GM19455 (cell line): ENCODE results near the gene ZFPM1.

Experiments
- ATAC-seq: cut with Tn5 transposase; IDR thresholded peaks from one replicate; pipeline ENCODE4 v1.9.1; 2021; ENCODE audit not compliant: unreplicated experiment

The ZFPM1 gene

DNA sequence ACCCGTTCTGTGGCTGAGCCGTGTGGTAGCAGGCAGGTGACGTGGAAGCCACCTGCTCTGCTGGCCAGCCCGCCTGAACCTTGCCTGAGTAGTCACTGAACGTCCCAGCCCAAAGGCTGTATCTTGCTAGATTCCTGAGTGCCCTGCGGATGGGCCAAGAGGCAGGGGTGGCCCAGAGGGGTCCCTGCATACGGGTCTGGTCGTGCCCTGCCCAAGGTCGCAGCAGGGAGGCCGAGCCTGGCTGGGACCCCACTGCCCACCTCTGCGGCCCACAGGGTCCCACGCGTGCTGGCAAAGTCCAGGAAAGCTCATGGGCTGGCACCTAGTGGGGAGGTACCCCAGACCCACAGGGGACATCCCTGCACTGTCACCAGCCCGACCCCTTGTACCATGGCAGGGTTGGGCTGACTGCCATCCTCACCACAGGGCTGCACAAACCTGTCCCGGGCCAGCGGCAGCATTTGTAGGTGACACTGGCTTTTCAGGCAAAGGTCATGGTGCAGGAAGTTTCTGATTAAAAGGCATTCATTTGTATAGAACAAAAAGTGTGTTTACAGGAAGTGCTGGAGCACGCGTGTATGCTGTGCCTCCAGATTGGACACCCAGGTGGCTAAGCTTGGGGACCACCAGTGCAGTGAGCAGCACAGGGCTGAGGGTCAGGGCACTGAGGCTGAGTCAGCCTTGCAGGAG lies 72.0 kb downstream of the ZFPM1 start:
- ATAC-seq = no peak

DNA sequence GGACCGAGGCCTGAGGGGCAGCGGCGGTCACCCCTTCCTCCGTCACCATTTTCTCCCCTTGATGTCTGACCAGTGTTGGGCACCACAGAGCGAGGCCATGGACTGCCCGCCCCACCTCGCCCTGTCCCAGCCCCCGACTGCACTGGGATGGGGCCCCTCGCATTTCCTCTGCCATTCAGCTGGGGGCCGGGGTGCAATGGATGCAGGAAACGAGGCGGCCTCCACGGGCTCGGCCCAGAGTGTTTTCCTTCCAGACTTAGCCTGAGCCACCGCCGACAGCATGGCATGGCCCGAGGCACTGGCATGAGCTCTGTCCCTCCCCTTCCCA lies 72.5 kb downstream of the ZFPM1 start:
- ATAC-seq = no peak

DNA sequence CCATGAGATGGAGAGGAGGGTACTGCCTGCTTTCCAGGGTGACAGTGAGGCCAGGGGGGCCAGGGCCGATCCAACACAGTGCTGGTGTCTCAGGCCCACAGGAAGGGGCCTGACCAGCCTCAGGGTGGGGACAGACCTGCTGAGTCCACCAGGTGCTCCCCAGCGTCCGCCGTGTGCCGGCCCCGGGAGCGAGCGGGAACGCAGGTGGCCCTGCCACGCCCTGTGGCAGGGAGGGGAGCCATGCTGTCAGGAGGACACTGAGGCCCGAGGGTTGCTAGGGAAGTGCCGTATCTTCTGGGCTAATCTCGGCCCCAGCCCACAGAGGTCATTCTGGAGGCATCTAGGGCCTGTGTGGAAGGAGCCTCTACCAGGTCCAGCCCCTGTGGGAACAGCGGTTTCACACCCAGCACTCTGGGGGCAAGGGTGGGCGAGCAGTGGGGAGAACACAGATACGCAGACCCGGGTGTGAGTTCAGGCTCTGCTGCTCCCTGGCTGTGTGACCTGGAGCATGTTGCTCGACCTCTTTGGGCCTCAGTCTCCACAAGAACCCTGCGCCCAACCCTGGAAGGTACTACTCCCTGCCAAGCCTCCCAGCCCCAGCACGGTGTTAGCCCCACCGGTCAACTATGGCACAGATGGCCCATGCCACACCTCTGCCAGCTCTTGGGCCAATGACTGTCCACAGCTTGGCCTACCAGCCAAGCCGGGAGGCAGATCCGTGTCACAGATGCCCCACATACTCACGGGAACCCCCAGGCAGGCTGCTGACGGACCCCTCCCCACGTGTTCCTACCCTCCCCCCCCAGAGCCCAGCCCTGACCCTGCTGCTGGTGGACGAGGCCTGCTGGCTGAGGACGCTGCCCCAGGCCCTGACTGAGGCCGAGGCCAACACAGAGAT lies 73.2 kb downstream of the ZFPM1 start:
- no peak for ATAC-seq

DNA sequence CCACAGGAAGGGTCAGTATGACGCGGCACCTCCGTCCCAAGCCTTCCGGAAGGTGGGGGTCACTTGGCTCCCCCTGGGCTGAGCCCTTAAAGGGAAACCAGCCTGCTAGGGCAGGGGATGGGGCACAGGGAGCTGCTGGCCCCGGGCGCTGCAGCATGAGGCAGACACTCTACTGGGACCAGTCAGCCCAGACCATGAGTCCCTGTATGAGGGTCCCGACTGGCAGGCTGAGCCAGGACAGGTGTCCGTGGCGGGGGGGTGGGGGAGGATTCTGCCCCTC lies 73.8 kb downstream of the ZFPM1 start:
- no peak for ATAC-seq

DNA sequence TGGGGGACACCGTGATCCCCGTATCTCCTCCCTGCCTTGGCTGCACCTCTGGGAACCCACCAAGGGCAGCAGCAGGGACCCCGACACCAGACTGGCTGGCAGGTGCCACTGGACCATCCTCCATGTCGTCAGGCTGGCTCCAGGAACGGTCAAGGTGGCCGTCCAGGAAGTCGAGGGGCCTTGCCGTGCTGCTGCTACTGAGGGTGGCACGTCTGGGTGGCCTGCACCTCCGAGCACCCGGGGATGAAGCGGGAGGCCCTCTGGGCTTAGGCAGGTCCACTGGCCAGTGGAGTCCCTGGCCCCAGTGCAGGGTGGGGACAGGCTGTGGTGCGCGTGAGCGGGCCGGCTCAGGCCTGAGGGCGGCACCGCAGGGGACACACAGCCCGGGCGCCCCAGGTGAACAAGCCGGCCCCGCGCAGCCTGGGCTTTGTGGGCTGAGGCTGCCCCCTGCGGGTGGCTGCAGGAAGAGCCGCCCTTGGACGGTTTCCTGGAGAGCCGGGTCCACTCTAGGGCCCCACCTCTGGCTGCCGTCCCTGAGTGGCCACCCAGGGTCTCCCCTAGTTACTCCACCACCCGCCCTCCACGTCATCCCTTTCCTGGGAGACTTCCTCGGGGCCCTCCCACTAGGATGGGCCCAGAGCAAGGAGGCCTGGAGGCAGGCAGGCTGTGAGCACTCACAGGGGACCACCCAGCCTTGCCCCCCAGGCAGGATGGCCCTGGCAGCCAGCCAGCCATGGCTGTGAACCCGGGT lies 74.3 kb downstream of the ZFPM1 start:
- no peak for ATAC-seq

DNA sequence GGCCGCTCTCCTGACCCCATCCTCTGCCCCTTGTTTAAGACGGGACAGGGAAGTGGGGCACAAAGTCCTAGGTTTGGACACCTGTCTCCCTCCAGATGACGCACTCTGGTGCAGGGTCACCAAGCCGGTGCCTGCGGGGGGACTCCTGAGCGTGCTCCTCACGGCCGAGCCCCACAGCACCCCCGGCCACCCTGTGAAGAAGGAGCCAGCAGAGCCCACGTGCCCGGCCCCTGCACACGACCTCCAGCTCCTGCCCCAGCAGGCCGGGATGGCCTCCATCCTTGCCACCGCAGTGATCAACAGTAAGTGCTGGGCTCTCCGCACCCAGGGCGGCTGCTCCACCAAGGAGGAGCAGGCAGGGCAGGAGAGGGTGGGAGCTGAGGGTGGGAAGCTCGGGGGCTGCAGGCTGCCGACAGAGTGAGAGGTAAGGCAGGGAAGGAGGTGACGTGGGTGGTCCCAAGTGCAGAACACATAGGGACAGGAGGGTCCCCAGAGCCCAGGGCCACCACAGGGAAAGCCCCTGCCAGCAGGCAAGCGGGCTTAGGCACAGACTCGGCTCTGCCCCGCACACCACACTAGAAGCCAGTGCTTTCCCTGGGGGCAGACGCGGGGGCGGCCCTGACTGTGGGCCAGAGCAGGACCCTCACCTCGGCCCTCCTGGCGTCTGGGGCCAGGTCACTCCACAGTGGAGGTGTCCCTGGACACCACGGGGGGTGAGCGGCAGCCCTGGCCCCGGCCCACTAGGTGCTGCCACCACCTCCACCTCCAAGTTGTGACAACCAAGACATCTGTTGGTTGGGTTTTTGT lies 75.1 kb downstream of the ZFPM1 start:
- no peak for ATAC-seq

DNA sequence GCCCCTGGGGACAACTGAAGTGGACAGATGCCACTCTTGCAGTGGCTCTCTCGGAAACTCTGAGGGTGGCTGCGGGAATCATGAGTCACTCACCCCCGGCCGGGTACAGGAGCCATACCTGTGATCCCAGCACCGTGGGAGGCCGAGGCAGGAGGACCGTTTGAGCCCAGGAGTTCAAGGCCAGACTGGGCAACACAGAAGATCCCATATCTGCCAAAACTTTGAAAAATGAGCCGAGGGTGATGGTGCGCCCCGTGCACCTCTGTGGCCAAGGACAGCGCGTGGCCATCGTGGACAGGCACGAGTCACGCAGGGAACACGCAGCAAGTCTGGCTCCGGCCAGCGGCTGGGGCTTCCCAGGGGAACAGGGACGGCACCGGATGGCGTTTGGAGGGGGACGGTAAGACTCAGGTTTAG lies 75.8 kb downstream of the ZFPM1 start:
- no peak for ATAC-seq

DNA sequence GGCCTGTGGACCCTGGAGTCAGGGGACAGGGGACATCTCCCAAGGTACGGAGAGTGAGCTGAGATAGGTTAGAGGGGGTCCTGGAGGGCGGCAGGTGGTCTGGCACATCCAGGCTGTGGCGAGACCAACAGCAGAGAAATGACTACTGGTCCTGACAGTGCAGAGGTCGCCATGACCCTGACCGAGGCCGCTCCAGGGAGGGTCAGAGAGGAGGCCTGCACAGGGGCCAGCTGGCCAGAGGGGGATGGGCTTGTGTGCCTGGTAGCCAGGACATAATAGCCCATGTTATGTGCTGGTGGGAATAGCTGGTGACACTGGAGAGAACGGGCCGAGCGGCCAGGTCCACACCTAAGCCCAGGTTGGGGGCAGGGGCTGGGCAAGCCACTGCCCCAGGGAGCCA lies 76.5 kb downstream of the ZFPM1 start:
- no peak for ATAC-seq

DNA sequence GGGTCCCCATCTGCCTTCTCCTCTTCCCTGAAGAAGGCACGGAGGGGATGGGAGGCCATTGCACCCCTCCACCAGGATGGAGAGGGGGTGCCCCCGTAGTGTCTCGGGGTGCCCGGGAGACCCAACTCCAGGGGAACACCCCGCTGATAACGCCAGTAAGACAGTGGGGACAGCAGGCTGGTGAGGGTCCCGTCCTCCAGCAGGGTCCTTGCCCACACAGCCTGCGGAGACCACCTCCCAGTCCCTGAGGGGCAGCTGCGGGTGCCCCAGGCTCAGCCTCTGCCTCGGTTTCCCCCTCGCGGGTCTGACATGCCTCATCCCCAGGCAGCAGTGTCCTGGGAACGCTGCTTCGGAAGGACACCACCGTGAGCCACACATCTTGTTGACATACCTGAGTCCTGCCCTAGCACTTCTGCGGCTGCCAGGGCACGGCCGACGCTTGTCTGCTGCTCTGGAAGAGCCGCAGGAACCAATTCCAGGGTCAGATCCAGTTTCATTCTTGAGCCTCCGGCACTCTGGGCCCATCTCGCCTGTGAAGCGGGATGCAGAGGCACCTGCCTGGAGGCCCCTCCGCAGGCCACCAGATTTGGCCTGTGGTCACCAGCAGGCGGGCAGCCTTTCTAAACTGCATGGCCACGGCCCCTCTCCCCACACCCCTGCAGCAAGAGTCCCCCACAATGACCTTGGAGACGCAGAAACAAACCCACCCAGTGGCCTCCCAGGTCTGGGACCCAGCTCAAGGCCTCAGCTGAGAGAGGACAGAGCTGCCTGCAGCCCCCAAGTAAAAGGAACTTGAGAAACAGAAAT lies 77.2 kb downstream of the ZFPM1 start:
- no peak for ATAC-seq

DNA sequence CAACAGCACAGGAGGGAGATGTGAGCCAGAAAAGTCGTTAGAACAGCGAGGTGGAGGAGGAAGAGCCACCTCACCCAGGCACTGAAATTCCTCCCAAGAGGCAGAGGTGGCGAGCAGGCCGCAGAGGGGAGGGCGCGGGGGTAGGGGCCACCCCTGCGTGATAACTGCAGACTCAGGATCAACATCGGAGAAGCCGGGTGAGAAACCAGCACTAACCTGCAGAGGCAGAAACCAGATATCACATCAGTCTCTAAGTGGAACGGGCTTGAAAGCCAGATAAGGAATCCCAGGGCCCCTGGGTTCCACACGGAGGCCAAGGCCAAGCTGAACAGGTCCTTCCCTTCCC lies 77.8 kb downstream of the ZFPM1 start:
- ATAC-seq = no peak

DNA sequence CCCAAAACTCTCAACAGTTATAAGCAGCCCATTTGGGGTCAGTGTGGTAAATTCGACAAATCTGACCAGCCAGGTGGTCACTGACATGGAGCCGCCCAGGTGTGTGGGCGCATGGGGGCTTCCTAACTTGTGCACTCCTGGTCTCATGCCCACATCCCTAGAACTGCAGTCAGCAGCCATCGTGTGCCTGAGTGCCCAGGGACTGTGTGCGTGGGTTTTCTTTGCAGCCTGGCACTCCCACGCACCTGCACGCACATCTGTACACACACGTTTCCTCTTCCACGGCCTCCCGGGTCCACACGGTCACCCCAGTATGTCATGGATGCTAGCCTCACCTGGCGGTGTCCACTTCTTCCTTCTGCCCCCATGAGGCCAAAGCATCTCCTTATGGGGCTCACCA lies 78.3 kb downstream of the ZFPM1 start:
- no peak for ATAC-seq

DNA sequence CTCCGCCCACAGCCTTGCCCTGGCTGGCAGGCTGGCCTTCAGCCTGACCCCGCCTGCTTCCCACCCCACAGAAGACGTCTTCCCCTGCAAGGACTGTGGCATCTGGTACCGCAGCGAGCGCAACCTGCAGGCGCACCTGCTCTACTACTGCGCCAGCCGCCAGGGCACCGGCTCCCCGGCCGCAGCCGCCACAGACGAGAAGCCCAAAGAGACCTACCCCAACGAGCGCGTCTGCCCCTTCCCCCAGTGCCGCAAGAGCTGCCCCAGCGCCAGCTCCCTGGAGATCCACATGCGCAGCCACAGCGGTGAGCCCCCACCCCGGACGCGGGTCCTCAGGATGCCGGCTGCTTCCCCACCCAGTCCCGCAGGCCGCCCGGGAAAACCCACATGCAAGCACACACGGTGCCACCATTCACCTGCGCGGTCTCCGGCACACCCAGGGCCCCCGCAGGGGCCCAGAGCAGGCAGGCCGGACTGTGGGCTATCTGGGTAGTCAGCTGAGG lies 78.9 kb downstream of the ZFPM1 start:
- ATAC-seq = no peak

DNA sequence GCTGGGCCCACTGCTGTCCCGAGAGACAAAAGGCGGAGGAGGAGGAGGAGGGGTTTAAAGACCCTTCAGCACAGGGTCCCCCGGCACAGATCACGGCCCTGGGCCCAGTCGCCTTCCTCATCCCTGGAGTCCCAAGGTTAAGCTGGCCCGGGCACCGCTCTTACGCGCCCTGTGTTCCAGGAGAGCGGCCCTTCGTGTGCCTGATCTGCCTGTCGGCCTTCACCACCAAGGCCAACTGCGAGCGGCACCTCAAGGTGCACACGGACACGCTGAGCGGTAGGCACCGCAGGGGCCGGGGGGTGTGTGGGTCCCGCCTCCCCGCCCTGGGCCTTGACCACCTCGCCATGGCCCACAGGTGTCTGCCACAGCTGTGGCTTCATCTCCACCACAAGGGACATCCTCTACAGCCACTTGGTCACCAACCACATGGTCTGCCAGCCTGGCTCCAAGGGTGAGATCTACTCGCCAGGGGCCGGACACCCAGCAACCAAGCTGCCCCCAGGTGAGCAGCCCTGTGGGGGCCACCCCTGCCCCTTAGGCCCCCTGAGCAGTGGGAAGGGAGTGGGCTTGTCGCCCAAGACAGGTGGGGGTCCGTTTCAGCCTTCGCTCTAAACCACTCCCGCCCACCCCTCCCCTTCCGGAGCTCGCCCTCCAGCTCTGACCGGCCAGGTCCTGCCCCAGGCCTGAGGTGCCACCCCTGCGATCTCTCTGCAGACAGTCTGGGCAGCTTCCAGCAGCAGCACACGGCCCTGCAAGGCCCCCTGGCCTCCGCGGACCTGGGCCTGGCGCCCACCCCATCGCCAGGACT lies 79.6 kb downstream of the ZFPM1 start:
- ATAC-seq = no peak

DNA sequence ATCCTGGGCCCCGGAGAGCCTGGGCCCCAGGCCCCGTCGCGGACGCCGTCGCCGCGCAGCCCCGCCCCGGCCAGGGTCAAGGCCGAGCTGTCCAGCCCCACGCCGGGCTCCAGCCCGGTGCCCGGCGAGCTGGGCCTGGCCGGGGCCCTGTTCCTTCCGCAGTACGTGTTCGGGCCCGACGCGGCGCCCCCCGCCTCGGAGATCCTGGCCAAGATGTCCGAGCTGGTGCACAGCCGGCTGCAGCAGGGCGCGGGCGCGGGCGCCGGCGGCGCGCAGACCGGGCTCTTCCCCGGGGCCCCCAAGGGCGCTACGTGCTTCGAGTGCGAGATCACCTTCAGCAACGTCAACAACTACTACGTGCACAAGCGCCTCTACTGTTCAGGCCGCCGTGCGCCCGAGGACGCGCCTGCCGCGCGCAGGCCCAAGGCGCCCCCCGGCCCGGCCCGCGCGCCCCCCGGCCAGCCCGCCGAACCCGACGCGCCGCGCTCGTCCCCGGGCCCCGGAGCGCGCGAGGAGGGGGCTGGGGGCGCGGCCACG lies 80.4 kb downstream of the ZFPM1 start:
- ATAC-seq = no peak

DNA sequence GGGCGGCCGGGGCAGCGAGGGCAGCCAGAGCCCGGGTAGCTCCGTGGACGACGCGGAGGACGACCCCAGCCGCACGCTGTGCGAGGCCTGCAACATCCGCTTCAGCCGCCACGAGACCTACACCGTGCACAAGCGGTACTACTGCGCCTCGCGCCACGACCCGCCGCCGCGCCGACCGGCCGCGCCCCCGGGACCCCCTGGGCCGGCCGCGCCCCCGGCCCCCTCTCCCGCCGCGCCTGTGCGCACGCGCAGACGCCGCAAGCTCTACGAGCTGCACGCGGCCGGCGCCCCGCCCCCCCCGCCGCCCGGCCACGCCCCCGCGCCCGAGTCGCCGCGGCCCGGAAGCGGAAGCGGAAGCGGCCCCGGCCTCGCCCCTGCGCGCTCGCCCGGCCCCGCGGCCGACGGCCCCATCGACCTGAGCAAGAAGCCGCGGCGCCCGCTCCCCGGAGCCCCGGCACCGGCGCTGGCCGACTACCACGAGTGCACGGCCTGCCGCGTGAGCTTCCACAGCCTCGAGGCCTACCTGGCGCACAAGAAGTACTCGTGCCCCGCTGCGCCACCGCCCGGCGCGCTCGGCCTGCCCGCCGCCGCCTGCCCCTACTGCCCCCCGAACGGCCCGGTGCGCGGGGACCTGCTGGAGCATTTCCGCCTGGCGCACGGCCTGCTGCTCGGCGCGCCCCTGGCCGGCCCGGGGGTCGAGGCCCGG lies 81.0 kb downstream of the ZFPM1 start:
- peak; percentile 52 for ATAC-seq

DNA sequence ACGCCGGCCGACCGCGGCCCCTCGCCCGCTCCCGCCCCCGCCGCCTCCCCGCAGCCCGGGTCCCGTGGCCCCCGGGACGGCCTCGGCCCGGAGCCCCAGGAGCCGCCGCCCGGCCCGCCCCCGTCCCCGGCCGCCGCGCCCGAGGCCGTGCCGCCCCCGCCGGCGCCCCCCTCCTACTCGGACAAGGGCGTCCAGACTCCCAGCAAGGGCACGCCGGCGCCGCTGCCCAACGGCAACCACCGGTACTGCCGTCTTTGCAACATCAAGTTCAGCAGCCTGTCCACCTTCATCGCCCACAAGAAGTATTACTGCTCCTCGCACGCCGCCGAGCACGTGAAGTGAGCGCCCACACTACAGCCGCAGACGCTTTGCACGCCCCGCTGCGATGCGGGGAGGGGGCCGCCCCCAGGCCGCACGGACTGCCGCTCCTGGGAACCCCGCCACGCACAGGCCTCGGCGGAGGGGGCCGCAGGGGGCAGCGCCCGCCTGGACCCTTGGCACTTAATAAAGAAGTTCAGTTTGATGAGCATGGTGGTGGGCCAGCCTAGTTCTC lies 81.6 kb downstream of the ZFPM1 start:
- no peak for ATAC-seq

DNA sequence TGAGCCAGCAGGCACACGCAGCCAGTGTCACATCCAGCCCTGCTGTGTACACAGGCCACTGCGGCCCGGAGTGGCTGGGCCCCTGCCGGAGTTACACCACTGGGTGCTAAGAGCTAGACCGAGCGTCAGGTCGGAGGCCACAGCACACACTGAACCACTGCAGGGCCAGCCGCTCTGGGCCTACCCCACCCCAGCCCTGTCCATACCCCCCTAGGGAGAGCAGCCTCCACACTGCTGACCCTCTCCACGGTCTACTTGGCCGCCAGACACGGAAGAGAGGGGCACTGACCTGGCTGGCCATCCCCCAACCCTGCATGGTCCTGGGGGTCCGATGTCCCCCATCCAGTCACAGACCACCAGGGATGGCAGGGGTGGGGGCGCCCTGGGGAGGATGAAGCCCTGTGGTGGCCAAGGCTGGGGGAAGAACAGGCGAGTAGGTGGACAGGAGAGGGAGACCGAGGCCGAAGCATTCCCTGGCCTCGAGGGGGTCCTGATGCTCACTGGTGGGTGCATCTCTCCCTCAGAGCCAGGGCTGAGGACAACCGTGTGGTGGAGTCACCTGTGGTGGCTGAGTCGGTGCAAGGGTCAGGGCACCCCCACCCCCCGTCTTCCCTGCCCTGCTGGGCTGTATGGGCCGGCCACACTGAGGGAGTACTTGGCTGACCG lies 82.2 kb downstream of the ZFPM1 start:
- no peak for ATAC-seq

DNA sequence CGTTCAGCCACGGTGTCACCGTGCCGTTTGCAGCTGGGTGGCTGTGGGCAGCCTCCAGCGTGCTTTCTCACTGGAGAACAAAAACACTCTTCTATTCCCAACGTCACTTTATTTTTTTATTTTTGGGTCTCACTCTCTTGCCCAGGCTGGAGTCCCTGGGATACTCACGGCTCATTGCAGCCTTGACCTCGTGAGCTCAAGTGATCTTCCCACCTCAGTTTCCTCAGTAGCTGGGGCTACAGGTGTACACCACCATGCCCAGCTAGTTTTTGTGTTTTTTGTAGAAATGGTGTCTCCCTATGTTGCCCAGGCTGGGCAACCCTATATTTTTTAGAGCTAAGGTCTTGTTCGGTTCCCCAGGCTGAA lies 82.8 kb downstream of the ZFPM1 start:
- ATAC-seq = no peak
